ENCODE results near the gene KLK14.

KLK14 gene

DNA sequence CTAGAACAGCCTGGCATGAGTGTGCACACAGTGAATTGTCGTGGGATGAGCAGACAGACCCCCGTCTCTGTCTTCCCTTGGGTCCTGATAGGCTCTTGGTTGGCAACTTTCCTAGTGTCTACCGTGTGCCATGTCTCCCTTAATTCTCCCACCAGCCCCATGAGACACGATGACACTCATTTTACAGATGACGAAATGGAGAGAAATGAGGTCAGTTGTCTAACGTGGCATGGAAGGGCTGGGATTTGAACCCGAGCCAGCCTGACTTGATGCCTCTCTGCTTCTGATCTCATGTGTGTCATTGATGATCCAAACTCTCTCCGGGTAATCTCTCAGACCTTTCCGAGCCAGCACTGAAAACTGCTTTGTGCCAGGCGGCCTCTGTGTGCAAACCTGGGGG is 8.4 kb upstream of the KLK14 start:
- TF ChIP-seq, protein P1, sequence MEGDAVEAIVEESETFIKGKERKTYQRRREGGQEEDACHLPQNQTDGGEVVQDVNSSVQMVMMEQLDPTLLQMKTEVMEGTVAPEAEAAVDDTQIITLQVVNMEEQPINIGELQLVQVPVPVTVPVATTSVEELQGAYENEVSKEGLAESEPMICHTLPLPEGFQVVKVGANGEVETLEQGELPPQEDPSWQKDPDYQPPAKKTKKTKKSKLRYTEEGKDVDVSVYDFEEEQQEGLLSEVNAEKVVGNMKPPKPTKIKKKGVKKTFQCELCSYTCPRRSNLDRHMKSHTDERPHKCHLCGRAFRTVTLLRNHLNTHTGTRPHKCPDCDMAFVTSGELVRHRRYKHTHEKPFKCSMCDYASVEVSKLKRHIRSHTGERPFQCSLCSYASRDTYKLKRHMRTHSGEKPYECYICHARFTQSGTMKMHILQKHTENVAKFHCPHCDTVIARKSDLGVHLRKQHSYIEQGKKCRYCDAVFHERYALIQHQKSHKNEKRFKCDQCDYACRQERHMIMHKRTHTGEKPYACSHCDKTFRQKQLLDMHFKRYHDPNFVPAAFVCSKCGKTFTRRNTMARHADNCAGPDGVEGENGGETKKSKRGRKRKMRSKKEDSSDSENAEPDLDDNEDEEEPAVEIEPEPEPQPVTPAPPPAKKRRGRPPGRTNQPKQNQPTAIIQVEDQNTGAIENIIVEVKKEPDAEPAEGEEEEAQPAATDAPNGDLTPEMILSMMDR (IDR thresholded peaks at IDR 0.05; ENCODE audit: low read depth, low read length, missing control alignments): no peak
- Histone ChIP-seq H3K4me3 (ENCODE audit: low read depth, low read length) (no peak overlapping the region), H3K27ac (no peak overlapping the region), H3K27me3 (replicated peaks) (no peaks in the 10 kb centered on the region), H3K36me3 (replicated peaks) (no peaks in the 10 kb centered on the region)
- no peak for DNase-seq
- in situ Hi-C loops (cut with HindIII; ENCODE audit: low pct_ligation_motif_present, low sequenced_read_pairs): no loop called here

GRCh38 chr19:51090471-51090870 is 7.8 kb upstream of the KLK14 start:
- no peak overlapping the region for H3K27ac ChIP-seq
- TF ChIP-seq, protein P1 (IDR thresholded peaks at IDR 0.05; ENCODE audit: low read depth, low read length, missing control alignments): no peak
- DNase-seq: no peak
- in situ Hi-C loops (cut with HindIII; ENCODE audit: low pct_ligation_motif_present, low sequenced_read_pairs): no loop called here
- H3K27me3 ChIP-seq (replicated peaks): no peaks in the 10 kb centered on the region
- no peaks in the 10 kb centered on the region for H3K36me3 ChIP-seq (replicated peaks)
- no peak overlapping the region for H3K4me3 ChIP-seq (ENCODE audit: low read depth, low read length)

- Histone ChIP-seq H3K4me3 (ENCODE audit: low read depth, low read length) (no peak overlapping the region), H3K36me3 (replicated peaks) (no peaks in the 10 kb centered on the region), H3K27me3 (replicated peaks) (no peaks in the 10 kb centered on the region), H3K27ac (no peak overlapping the region)
- TF ChIP-seq, protein P1 (IDR thresholded peaks at IDR 0.05; ENCODE audit: low read depth, low read length, missing control alignments): no peak
- in situ Hi-C loops (cut with HindIII; ENCODE audit: low pct_ligation_motif_present, low sequenced_read_pairs): no loop called here
- no peak for DNase-seq
Measured at GRCh38 chr19:51089786-51090185, 7.1 kb upstream of the KLK14 start.

DNA sequence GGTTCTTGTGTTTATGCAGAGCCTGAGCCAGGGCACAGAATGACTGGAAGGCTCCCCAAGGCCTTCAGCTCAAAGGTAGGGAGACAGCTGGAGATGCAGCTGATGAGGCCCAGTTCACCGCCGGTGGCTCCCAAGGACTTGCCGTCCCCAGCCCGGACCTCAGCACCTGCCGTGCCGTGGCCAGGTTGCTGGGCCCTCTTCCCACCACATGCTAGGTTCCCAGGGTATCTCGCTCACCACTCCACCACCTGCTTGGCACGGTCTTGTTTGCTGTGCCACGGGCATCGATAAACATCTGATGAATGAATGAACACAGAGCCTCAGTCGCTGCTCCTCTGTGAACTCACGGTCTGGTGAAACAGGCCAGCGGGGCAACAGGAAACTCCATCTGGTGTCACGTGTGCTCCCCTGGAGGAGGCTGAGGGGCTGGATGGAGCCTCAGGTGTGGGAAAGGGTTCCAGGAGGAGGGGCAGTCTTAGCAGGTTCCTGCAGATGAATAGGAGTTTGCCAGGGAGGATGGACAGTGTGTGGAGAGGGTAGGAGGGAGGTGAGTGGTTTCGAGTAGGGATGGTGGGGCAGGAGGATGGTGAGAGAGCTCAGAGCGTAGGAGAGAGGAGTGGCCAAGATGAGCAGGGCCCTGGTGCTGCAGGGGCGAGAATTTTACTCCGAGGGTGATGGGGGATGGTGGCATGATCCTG is 3.6 kb upstream of the KLK14 start:
- no peak overlapping the region for H3K4me3 ChIP-seq (ENCODE audit: low read depth, low read length)
- in situ Hi-C loops (cut with HindIII; ENCODE audit: low pct_ligation_motif_present, low sequenced_read_pairs): no loop called here
- H3K27me3 ChIP-seq (replicated peaks): no peaks in the 10 kb centered on the region
- TF ChIP-seq, protein P1 (IDR thresholded peaks at IDR 0.05; ENCODE audit: low read depth, low read length, missing control alignments): no peak
- H3K36me3 ChIP-seq (replicated peaks): no peaks in the 10 kb centered on the region
- H3K27ac ChIP-seq: no peak overlapping the region
- DNase-seq: no peak

DNA sequence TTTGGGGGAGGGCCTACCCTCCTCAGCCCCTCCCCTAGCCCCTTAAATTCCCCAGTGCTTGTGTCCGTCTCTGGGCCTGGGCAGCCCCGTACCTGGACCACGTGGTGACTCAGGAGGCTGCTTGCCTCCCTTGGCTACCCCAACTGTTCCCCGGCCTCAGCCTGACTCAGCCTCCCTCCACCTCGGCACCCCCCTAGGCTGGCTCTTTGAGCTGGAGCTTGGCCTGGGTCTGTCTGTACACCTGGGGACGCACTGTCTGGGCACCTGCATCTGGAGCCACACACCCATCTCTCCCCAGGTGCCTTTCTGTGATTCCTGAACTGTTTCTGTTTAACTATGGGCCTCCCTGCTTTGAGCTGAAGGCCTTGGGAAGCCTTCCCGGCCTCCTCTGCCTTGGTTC is 1.8 kb upstream of the KLK14 start:
- DNase-seq: no peak
- TF ChIP-seq, protein P1 (IDR thresholded peaks at IDR 0.05; ENCODE audit: low read depth, low read length, missing control alignments): no peak
- in situ Hi-C loops (cut with HindIII; ENCODE audit: low pct_ligation_motif_present, low sequenced_read_pairs): no loop called here
- Histone ChIP-seq H3K27ac (no peak overlapping the region), H3K4me3 (ENCODE audit: low read depth, low read length) (no peak overlapping the region), H3K36me3 (replicated peaks) (no peaks in the 10 kb centered on the region), H3K27me3 (replicated peaks) (no peaks in the 10 kb centered on the region)

DNA sequence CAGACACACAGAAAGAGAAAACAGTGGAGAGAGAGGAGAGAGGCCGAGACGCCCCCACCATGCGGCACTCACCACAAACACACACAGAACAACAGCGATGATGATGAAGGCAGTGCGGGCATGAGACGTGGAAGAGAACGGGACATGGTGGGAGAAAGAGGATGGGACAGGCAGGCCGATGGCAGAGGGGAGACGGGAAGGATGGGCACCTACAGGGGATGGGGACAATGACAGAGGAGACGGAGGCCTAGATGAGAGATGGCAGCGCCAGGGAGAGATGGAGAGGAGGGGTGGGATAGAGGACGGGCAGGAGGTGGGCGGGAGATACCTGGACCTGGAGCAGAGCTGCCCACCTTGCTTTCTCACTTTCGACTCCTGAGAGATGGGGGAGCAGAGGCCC is 1.1 kb upstream of the KLK14 start:
- DNase-seq: no peak
- TF ChIP-seq, protein P1 (IDR thresholded peaks at IDR 0.05; ENCODE audit: low read depth, low read length, missing control alignments): no peak
- no peak overlapping the region for H3K27ac ChIP-seq
- in situ Hi-C loops (cut with HindIII; ENCODE audit: low pct_ligation_motif_present, low sequenced_read_pairs): no loop called here
- no peaks in the 10 kb centered on the region for H3K27me3 ChIP-seq (replicated peaks)
- no peaks in the 10 kb centered on the region for H3K36me3 ChIP-seq (replicated peaks)
- H3K4me3 ChIP-seq (ENCODE audit: low read depth, low read length): no peak overlapping the region
